CD4-positive, alpha-beta T cell (primary cell): ENCODE results near the gene TYW5. TPM values are rescaled to one million over a fixed set of nuclear protein-coding genes. Genes with fewer than 3 reads are reported as not detected.

Experiments
- ATAC-seq: fragments of 200-7000 bp; cut with Tn5 transposase; one replicate; pipeline ENCODE4 v1.10.0; 2022; ENCODE audit warnings: mild to moderate bottlenecking; ENCODE audit not compliant: poor library complexity
- CTCF ChIA-PET: fragments of 350-600 bp; sonication (Branson Sonifier 250); formaldehyde crosslinking; loops from one replicate; lab custom pipeline; 2021; ENCODE audit warnings: antibody characterized with exemption, inconsistent platforms; lab: Charles Lee
- POLR2A ChIA-PET: fragments of 350-600 bp; sonication (Branson Sonifier 250); formaldehyde crosslinking; loops from one replicate; lab custom pipeline; 2021; ENCODE audit warnings: antibody characterized with exemption, inconsistent platforms; lab: Charles Lee
- DNase-seq, 14 experiments: peaks; one replicate each; pipeline ENCODE4 v3.0.0-alpha.2; 2013 to 2020; ENCODE audit warnings: mixed read lengths in 2 of 14
- H3K27ac ChIP-seq, 2 donors: one replicate each; pipeline versions ENCODE4 v1.5.1 to v1.7.0; 2013; ENCODE audit warnings: low read length in 2 of 2, low read depth in 1 of 2, mild to moderate bottlenecking in 1 of 2
- H3K27me3 ChIP-seq, 2 experiments: 1 replicate in 1 of 2; 2 replicates in 1 of 2; pipeline versions ENCODE4 v1.6.1 to v1.7.0; 2013; ENCODE audit warnings: low read length in 2 of 2, control low read depth in 1 of 2, mild to moderate bottlenecking in 1 of 2, moderate library complexity in 1 of 2; ENCODE audit not compliant: insufficient read depth in 2 of 2, control insufficient read depth in 1 of 2
- H3K36me3 ChIP-seq: one replicate; pipeline ENCODE4 v1.6.1; 2013; ENCODE audit warnings: low read length, control low read depth; ENCODE audit not compliant: insufficient read depth
- H3K4me1 ChIP-seq: one replicate; pipeline ENCODE4 v1.6.1; 2013; ENCODE audit warnings: low read length, control low read depth; ENCODE audit not compliant: insufficient read depth
- H3K4me3 ChIP-seq: one replicate; pipeline ENCODE4 v1.5.1; 2013; ENCODE audit warnings: mild to moderate bottlenecking, low read length, moderate library complexity
- H3K9me3 ChIP-seq, 2 experiments: 1 replicate in 1 of 2; 2 replicates in 1 of 2; pipeline versions ENCODE4 v1.6.1 to v1.7.0; 2013; ENCODE audit warnings: low read length in 2 of 2, mild to moderate bottlenecking in 2 of 2, control low read depth in 1 of 2, moderate library complexity in 1 of 2; ENCODE audit not compliant: control insufficient read depth in 1 of 2, insufficient read depth in 1 of 2
- H3K27ac Mint-ChIP-seq: one replicate; pipeline ENCODE4 v1.8.0; 2020; ENCODE audit warnings: mixed read lengths
- H3K27me3 Mint-ChIP-seq: one replicate; pipeline ENCODE4 v1.8.0; 2021; ENCODE audit warnings: mixed read lengths
- H3K36me3 Mint-ChIP-seq: one replicate; pipeline ENCODE4 v1.8.0; 2021; ENCODE audit warnings: low read depth, mixed read lengths
- H3K4me1 Mint-ChIP-seq: one replicate; pipeline ENCODE4 v1.8.0; 2021; ENCODE audit warnings: low read depth, mixed read lengths
- H3K4me3 Mint-ChIP-seq: one replicate; pipeline ENCODE4 v1.8.0; 2020; ENCODE audit warnings: mild to moderate bottlenecking, mixed read lengths
- H3K9me3 Mint-ChIP-seq: one replicate; pipeline ENCODE4 v1.8.0; 2020; ENCODE audit warnings: mixed read lengths
- CTCF ChIP-seq: fragments of 200-600 bp; IDR thresholded peaks from one replicate; pipeline ENCODE4 v1.8.0; 2022; ENCODE audit warnings: antibody characterized with exemption, mild to moderate bottlenecking
- intact Hi-C, 2 experiments: fragments of 100-400 bp; cut with DNase I in 1 of 2; cut with micrococcal nuclease in 1 of 2; formaldehyde crosslinking; loops; one replicate each; pipeline versions ENCODE4 v1.15.1 to v1.9.0; 2023 to 2025; cut with DNase I, micrococcal nuclease
- total RNA-seq, 174 experiments: library from RNA in 2 of 174; stranded (reverse) in 2 of 174; gene quantifications; one replicate each; pipeline ENCODE4 v1.2.3 and lab custom pipeline; 2021 to 2026

Gene TYW5
- total RNA-seq, 2 experiments from 2014 or later = 15.0 to 16.0 TPM

DNA sequence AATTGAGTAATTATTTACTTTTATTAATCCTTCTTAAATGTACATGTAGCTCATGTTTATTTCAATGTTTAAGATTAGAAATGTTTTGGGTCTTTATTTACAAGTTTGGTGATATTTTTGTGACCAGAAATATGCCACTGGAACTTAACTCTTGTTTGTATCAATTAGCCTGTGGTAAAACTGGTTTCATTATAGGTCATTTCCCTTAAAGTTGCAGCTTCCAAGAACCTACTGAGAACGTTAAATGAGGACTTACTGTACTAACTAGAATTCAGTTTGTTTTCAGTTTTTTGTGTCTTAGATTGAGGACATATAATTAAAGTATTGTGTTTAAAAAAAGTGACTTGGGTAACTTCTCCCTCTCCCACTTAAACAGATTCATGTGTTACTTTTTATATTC, 4.3 kb downstream of the TYW5 start:
- Histone ChIP-seq H3K27me3 (no peaks in the 10 kb centered on the region), H3K36me3 (peaks cover 33% of the 10 kb centered on the region), H3K4me1 (peaks cover 17% of the 10 kb centered on the region), H3K27ac (no peak overlapping the region), H3K4me3 (no peak overlapping the region), H3K9me3 (no peaks in the 10 kb centered on the region)
- ChIA-PET POLR2A (interaction anchor here (0.6 kb wide), 1 partner anchor 9 kb away, joined by 3 read pairs; no protein-coding TSS in a partner anchor), CTCF (no interaction called here)
- no peak for ATAC-seq
- no peaks in the 10 kb centered on the region for H3K9me3 Mint-ChIP-seq
- peaks cover 53% of the 10 kb centered on the region for H3K36me3 Mint-ChIP-seq
- DNase-seq = no peak
- H3K27ac Mint-ChIP-seq = no peak overlapping the region
- no peaks in the 10 kb centered on the region for H3K27me3 Mint-ChIP-seq
- H3K4me1 Mint-ChIP-seq = peaks cover 61% of the 10 kb centered on the region
- no peak for TF ChIP-seq CTCF
- H3K4me3 Mint-ChIP-seq = no peak overlapping the region
- intact Hi-C loops = loop anchor here in 1 of 2 experiments (10.0 kb wide), 1 partner anchor 1824 kb away; no protein-coding TSS in a partner anchor

- ChIA-PET POLR2A (interaction anchor here (0.6 kb wide), 1 partner anchor 8 kb away, joined by 3 read pairs; no protein-coding TSS in a partner anchor), CTCF (no interaction called here)
- Mint-ChIP-seq H3K27ac (no peak overlapping the region), H3K9me3 (no peaks in the 10 kb centered on the region), H3K36me3 (peaks cover 53% of the 10 kb centered on the region), H3K4me1 (peaks cover 55% of the 10 kb centered on the region), H3K27me3 (no peaks in the 10 kb centered on the region), H3K4me3 (no peak overlapping the region)
- Histone ChIP-seq H3K27me3 (no peaks in the 10 kb centered on the region), H3K4me3 (no peak overlapping the region), H3K4me1 (peaks cover 16% of the 10 kb centered on the region), H3K27ac (no peak overlapping the region), H3K36me3 (peaks cover 35% of the 10 kb centered on the region), H3K9me3 (no peaks in the 10 kb centered on the region)
- no peak for TF ChIP-seq CTCF
- DNase-seq = no peak
- intact Hi-C loops = loop anchor here in 1 of 2 experiments (10.0 kb wide), 1 partner anchor 1824 kb away; no protein-coding TSS in a partner anchor
- no peak for ATAC-seq
These were observed 4.9 kb downstream of the TYW5 start for GRCh38 chr2:199950396-199950795.

DNA sequence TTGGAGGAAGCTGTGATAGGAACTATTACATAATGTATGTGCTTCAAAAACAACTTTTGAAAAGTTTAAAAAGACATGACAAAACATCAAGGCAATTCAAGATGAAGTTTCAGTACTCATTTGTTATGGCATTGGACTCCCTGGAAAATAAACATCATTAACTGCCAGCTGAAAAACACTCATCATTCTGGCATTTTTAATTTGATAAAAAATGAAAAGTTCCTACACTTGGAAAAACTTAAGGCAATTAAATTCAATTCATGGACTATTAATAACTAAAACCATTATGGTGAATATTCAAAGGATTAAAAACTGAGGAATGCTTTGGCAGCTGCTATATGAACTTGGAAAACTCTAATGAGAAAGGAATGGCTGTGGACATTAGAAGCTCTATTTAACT, 8.5 kb downstream of the TYW5 start:
- no peaks in the 10 kb centered on the region for H3K27me3 Mint-ChIP-seq
- TF ChIP-seq CTCF = no peak
- intact Hi-C loops = loop anchor here in 1 of 2 experiments (10.0 kb wide), 1 partner anchor 1632 kb away; no protein-coding TSS in a partner anchor
- H3K4me3 Mint-ChIP-seq = no peak overlapping the region
- no peak overlapping the region for H3K27ac Mint-ChIP-seq
- peaks cover 39% of the 10 kb centered on the region for H3K4me1 Mint-ChIP-seq
- DNase-seq (no peak), ATAC-seq (no peak)
- ChIA-PET CTCF (no interaction called here), POLR2A (interaction anchor here (0.7 to 1.9 kb wide), 2 partner anchors 8 to 499 kb away, joined by 3 to 5 read pairs; no protein-coding TSS in a partner anchor)
- no peak overlapping the region for H3K4me3 ChIP-seq
- peaks cover 52% of the 10 kb centered on the region for H3K36me3 ChIP-seq
- H3K4me1 ChIP-seq = no peaks in the 10 kb centered on the region
- H3K9me3 Mint-ChIP-seq = no peaks in the 10 kb centered on the region
- no peaks in the 10 kb centered on the region for H3K27me3 ChIP-seq
- no peaks in the 10 kb centered on the region for H3K9me3 ChIP-seq
- peaks cover 72% of the 10 kb centered on the region for H3K36me3 Mint-ChIP-seq
- H3K27ac ChIP-seq = no peak overlapping the region
